ENCODE data around the gene LDLRAD3.

DNA sequence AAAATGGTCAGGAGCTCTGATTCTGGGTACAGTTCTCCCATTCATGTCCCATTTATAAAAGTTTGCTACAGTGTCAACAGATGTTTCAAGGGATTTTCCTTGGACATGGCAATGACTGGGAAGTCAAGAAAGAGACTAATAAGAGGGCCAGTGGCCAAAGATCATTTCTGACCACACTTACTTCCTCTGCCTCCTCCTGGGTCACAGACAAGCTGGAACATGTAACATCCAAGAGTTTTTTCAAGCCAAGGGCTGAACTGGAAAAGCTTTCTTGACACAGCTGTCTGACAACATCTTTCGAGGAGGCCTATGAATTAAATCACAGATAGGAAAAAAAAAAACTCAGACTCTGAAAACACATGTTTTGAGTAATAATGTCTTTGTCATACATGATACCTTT lies 336.7 kb downstream of the LDLRAD3 start:
- TF ChIP-seq POLR2A (IDR thresholded peaks at IDR 0.05; ENCODE audit: low read length): no peak
- no peak for TF ChIP-seq GATA1 (IDR thresholded peaks at IDR 0.05; ENCODE audit: low read depth, low read length)

Measured in erythroblast (primary cell).